ENCODE measurements around the gene PRSS23.

DNA sequence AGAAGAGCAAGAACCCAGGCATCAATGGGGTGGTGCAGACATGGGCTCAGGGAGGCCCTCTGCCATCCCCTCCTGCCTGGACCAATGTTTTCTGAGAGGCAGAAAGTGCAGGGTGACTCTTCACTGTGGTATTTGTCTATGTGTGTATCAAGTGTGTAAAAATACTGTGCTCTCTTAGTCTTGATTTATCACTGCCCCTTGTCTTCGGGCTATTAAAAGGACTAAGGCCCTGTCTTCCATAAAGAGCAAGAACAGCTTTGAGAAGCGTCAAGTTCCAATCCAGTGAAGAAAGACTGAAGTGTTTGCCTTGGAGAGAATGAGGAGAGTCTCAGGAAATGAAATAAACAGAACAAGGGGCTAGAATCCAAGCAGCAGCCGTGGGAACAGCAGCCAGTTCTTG is 14.4 kb downstream of the PRSS23 start:
- TF ChIP-seq, protein P1, sequence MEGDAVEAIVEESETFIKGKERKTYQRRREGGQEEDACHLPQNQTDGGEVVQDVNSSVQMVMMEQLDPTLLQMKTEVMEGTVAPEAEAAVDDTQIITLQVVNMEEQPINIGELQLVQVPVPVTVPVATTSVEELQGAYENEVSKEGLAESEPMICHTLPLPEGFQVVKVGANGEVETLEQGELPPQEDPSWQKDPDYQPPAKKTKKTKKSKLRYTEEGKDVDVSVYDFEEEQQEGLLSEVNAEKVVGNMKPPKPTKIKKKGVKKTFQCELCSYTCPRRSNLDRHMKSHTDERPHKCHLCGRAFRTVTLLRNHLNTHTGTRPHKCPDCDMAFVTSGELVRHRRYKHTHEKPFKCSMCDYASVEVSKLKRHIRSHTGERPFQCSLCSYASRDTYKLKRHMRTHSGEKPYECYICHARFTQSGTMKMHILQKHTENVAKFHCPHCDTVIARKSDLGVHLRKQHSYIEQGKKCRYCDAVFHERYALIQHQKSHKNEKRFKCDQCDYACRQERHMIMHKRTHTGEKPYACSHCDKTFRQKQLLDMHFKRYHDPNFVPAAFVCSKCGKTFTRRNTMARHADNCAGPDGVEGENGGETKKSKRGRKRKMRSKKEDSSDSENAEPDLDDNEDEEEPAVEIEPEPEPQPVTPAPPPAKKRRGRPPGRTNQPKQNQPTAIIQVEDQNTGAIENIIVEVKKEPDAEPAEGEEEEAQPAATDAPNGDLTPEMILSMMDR (IDR thresholded peaks at IDR 0.05), result no peak
- no peak for TF ChIP-seq POLR2A (IDR thresholded peaks at IDR 0.05)
